PC-9 (cell line): Measurements from ENCODE around the gene GCC2.

Experiments
- EZH2 ChIP-seq: fragments of 200-600 bp; sonication (generic); IDR thresholded peaks from 2 replicates; pipeline ENCODE4 v1.8.0; 2017; ENCODE audit warnings: antibody characterized with exemption, low read depth
- TF ChIP-seq, protein P1 (sequence below): fragments of 200-600 bp; sonication (generic); conservative IDR thresholded peaks from 2 replicates; pipeline ENCODE4 v1.6.1; 2017; ENCODE audit warnings: mixed run types, antibody characterized with exemption, mild to moderate bottlenecking, moderate library complexity

DNA sequence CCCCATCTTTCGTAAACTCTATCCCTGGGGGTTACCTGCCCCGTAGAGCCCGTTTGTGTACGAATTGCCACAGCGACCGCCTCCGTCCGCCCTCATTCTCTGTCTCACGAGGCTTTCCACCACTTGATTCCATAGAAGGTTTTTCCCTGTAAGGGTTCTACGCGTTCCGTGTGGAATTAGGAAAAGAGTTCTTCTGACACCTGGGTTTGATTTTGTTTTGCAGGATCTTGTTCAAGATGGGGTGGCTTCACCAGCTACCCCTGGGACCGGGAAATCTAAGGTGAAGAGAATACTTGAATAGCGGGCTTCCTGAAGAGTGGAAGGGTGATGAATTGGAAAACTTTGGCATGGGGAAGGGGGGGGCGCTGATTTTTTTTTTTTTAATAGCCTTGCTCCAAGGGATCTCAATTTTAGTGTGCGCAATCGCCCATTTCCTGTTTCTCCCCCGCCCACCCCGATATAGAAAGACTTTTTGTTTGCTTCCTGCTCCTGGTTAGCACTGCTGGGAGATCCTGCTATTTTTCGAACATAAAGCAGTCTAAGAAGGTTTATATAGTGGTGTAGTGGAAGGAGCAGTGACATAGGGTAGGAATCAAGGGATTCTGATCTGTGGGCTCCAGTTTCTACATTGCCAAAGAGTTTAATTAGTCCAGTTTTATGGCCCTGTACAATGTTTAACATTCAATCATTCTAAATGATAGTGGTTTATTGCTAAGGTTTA is 564 bp downstream of the GCC2 start:
- TF ChIP-seq EZH2: no peak
- TF ChIP-seq, protein P1, sequence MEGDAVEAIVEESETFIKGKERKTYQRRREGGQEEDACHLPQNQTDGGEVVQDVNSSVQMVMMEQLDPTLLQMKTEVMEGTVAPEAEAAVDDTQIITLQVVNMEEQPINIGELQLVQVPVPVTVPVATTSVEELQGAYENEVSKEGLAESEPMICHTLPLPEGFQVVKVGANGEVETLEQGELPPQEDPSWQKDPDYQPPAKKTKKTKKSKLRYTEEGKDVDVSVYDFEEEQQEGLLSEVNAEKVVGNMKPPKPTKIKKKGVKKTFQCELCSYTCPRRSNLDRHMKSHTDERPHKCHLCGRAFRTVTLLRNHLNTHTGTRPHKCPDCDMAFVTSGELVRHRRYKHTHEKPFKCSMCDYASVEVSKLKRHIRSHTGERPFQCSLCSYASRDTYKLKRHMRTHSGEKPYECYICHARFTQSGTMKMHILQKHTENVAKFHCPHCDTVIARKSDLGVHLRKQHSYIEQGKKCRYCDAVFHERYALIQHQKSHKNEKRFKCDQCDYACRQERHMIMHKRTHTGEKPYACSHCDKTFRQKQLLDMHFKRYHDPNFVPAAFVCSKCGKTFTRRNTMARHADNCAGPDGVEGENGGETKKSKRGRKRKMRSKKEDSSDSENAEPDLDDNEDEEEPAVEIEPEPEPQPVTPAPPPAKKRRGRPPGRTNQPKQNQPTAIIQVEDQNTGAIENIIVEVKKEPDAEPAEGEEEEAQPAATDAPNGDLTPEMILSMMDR: no peak
